ENCODE measurements around the gene RPS25.
"Not testable (repeated sequence)": the region's sequence is repeated elsewhere in the genome, so short reads cannot be mapped to it uniquely, and the experiment has no call there.

Gene RPS25

GRCh38 chr11:119014209-119014924, 3.8 kb downstream of the RPS25 start:
- no peak for DNase-seq

GRCh38 chr11:119012629-119013170, 5.4 kb downstream of the RPS25 start:
- DNase-seq, result no peak

GRCh38 chr11:119011476-119012053, 6.6 kb downstream of the RPS25 start:
- DNase-seq, result no peak

GRCh38 chr11:119006656-119007055, 11.5 kb downstream of the RPS25 start:
- no peak for DNase-seq

- DNase-seq, result no peak
Measured at GRCh38 chr11:119000906-119001305, 17.2 kb downstream of the RPS25 start.

- no peak for DNase-seq
Measured at GRCh38 chr11:118998822-118999221, 19.3 kb downstream of the RPS25 start.

- no peak for DNase-seq
Measured at GRCh38 chr11:118998388-118998717, 19.8 kb downstream of the RPS25 start.

GRCh38 chr11:118997627-118998387, 20.3 kb downstream of the RPS25 start, which contains the start of gene CENATAC:
Gene CENATAC, plus strand, starts transcription at chr11:118998138. Its CDS starts 60 bp downstream, at chr11:118998198.
- DNase-seq, result peak; percentile 98

GRCh38 chr11:118996926-118997626, 21.1 kb downstream of the RPS25 start:
- DNase-seq, result peak; percentile 74

GRCh38 chr11:118991486-118992038, 26.6 kb downstream of the RPS25 start:
- not testable (repeated sequence) for DNase-seq

- DNase-seq, result no peak
Measured at GRCh38 chr11:118988280-118988679, 29.9 kb downstream of the RPS25 start.

GRCh38 chr11:118984825-118985224, 33.3 kb downstream of the RPS25 start:
- no peak for DNase-seq

- not testable (repeated sequence) for DNase-seq
Measured at GRCh38 chr11:118984337-118984736, 33.8 kb downstream of the RPS25 start.

GRCh38 chr11:118980191-118980881, 37.8 kb downstream of the RPS25 start:
- no peak for DNase-seq

- DNase-seq, result no peak
Measured at GRCh38 chr11:118979434-118979833, 38.7 kb downstream of the RPS25 start.

GRCh38 chr11:118975771-118976709, 42.1 kb downstream of the RPS25 start:
- DNase-seq, result no peak

GRCh38 chr11:118973985-118974384, 44.2 kb downstream of the RPS25 start:
- no peak for DNase-seq

- DNase-seq, result no peak
Measured at GRCh38 chr11:118971646-118972045, 46.5 kb downstream of the RPS25 start, which contains the start of gene FOXR1. Gene FOXR1, plus strand, starts transcription at chr11:118971761. Its CDS starts 171 bp downstream, at chr11:118971932.

- DNase-seq, result not testable (repeated sequence)
Measured at GRCh38 chr11:118969508-118969907, 48.6 kb downstream of the RPS25 start.
